Sigmoid colon (tissue), 3 donors: Measurements from ENCODE around the gene RCSD1.

ENCODE experiments used
- POLR2A ChIP-seq, 2 donors: fragments of 450-650 bp; IDR thresholded peaks; one replicate each; pipeline ENCODE4 v1.6.1; 2016; ENCODE audit warnings: antibody characterized with exemption in 2 of 2, mild to moderate bottlenecking in 2 of 2, moderate library complexity in 2 of 2
- TF ChIP-seq, protein P1 (sequence below), 4 experiments: fragments of 450-650 bp in 3 of 4; fragments of 200-600 bp in 1 of 4; IDR thresholded peaks; one replicate each; pipeline ENCODE4 v1.5.1; 2016 to 2019; ENCODE audit warnings: antibody characterized with exemption in 4 of 4, mild to moderate bottlenecking in 3 of 4, moderate library complexity in 2 of 4

DNA sequence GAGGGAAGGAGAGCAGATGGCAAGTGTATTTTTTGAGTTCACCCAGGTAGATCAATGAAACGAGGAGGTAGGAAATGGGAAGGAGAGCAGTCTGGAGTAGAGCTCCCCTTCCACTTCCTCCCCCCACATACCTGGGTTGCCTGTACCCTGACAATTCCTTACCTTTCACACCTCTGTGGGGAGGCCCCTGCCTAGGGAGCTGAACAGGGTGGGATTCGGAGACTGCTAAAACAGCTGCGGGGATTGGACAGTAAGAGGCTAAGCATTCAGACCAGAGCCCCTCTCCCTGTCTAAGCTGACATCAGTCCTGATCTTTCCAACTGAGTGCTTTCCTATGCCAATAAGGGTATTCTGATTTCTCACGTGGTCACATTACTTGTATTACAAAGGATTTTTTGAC lies 14.5 kb downstream of the RCSD1 start:
- TF ChIP-seq, protein P1, sequence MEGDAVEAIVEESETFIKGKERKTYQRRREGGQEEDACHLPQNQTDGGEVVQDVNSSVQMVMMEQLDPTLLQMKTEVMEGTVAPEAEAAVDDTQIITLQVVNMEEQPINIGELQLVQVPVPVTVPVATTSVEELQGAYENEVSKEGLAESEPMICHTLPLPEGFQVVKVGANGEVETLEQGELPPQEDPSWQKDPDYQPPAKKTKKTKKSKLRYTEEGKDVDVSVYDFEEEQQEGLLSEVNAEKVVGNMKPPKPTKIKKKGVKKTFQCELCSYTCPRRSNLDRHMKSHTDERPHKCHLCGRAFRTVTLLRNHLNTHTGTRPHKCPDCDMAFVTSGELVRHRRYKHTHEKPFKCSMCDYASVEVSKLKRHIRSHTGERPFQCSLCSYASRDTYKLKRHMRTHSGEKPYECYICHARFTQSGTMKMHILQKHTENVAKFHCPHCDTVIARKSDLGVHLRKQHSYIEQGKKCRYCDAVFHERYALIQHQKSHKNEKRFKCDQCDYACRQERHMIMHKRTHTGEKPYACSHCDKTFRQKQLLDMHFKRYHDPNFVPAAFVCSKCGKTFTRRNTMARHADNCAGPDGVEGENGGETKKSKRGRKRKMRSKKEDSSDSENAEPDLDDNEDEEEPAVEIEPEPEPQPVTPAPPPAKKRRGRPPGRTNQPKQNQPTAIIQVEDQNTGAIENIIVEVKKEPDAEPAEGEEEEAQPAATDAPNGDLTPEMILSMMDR (IDR thresholded peaks at IDR 0.05), result no peak
- TF ChIP-seq POLR2A (IDR thresholded peaks at IDR 0.05), result no peak
